HepG2 (cell line): ENCODE measurements around the gene MRPS14. TPM values are rescaled to one million over a fixed set of nuclear protein-coding genes. Genes with fewer than 3 reads are reported as not detected.

Experiments used
- DZIP1 ChIP-seq: sonication (generic); formaldehyde crosslinking; IDR thresholded peaks from 2 replicates; pipeline ENCODE4 v1.5.0; 2020; ENCODE audit warnings: mild to moderate bottlenecking, missing genetic modification reagents
- GTF2F1 ChIP-seq: fragments of 150-350 bp; IDR thresholded peaks from 2 replicates; pipeline ENCODE4 v1.6.1; 2014; ENCODE audit warnings: low read length
- KLF13 ChIP-seq: sonication (generic); formaldehyde crosslinking; IDR thresholded peaks from 2 replicates; pipeline ENCODE4 v1.4.0; 2020; ENCODE audit warnings: mild to moderate bottlenecking, missing genetic modification reagents
- KLF15 ChIP-seq: sonication (generic); formaldehyde crosslinking; IDR thresholded peaks from 2 replicates; pipeline ENCODE4 v1.8.1; 2023; ENCODE audit warnings: borderline replicate concordance, mild to moderate bottlenecking, inconsistent platforms, missing genetic modification reagents, mixed read lengths
- TFAP4 ChIP-seq: sonication (generic); IDR thresholded peaks from 2 replicates; pipeline ENCODE4 v1.6.1; 2016; ENCODE audit warnings: low read depth, borderline replicate concordance
- U2AF1 ChIP-seq: fragments of 200-400 bp; formaldehyde crosslinking; optimal IDR thresholded peaks from 2 replicates; pipeline ENCODE3; 2017; ENCODE audit warnings: mild to moderate bottlenecking, low read depth, low read length
- ZBTB14 ChIP-seq: sonication (generic); formaldehyde crosslinking; IDR thresholded peaks from 2 replicates; pipeline ENCODE4 v1.4.0; 2020; ENCODE audit warnings: missing genetic modification reagents
- ZFYVE20 ChIP-seq: sonication (generic); formaldehyde crosslinking; IDR thresholded peaks from 2 replicates; pipeline ENCODE4 v1.8.0; 2023; ENCODE audit warnings: low read depth, mild to moderate bottlenecking, moderate library complexity, missing genetic modification reagents, borderline replicate concordance
- ZNF205 ChIP-seq: IDR thresholded peaks from 2 replicates; pipeline ENCODE4 v1.6.1; 2018; ENCODE audit warnings: missing biosample characterization, missing genetic modification reagents
- ZNF224 ChIP-seq: sonication (generic); formaldehyde crosslinking; IDR thresholded peaks from 2 replicates; pipeline ENCODE4 v1.5.0; 2020; ENCODE audit warnings: mild to moderate bottlenecking, missing genetic modification reagents
- ZNF274 ChIP-seq: sonication (generic); formaldehyde crosslinking; IDR thresholded peaks from 2 replicates; pipeline ENCODE4 v1.5.1; 2020; ENCODE audit warnings: mild to moderate bottlenecking, missing genetic modification reagents
- ZNF607 ChIP-seq: sonication (generic); formaldehyde crosslinking; IDR thresholded peaks from 2 replicates; pipeline ENCODE4 v1.5.1; 2020; ENCODE audit warnings: missing genetic modification reagents, mild to moderate bottlenecking, borderline replicate concordance
- ZNF615 ChIP-seq: sonication (generic); formaldehyde crosslinking; IDR thresholded peaks from 2 replicates; pipeline ENCODE4 v1.5.0; 2020; ENCODE audit warnings: mild to moderate bottlenecking, missing genetic modification reagents, borderline replicate concordance
- ZNF672 ChIP-seq: sonication (generic); formaldehyde crosslinking; IDR thresholded peaks from 2 replicates; pipeline ENCODE4 v1.8.1; 2022; ENCODE audit warnings: missing genetic modification reagents
- ZNF678 ChIP-seq: sonication (generic); formaldehyde crosslinking; IDR thresholded peaks from 2 replicates; pipeline ENCODE4 v1.4.0; 2020; ENCODE audit warnings: mild to moderate bottlenecking, missing genetic modification reagents
- ZNF891 ChIP-seq: sonication (generic); formaldehyde crosslinking; IDR thresholded peaks from 2 replicates; pipeline ENCODE4 v1.5.0; 2020; ENCODE audit warnings: mild to moderate bottlenecking, missing genetic modification reagents
- ZSCAN20 ChIP-seq: sonication (generic); formaldehyde crosslinking; IDR thresholded peaks from 2 replicates; pipeline ENCODE4 v1.4.0; 2020; ENCODE audit warnings: missing genetic modification reagents, mild to moderate bottlenecking, borderline replicate concordance
- polyA plus RNA-seq, 8 experiments: library from polyadenylated mRNA; depleted of rRNA in 3 of 8; stranded (reverse) in 7 of 8; unstranded in 1 of 8; fragments of >200 nt; fragmentation: Illumina TruSeq in 4 of 8; extraction: Trizol in 4 of 8; gene quantifications; 2 replicates each; pipeline versions ENCODE4 v1.2.1 to v1.2.3, GENCODE V29; 2011 to 2016; ENCODE audit warnings: low read depth in 4 of 8, missing spikeins in 1 of 8, mixed read lengths in 1 of 8; ENCODE audit not compliant: insufficient read depth in 1 of 8
- total RNA-seq, 5 experiments: library from RNA; depleted of rRNA; stranded (reverse); fragments of >200 nt; fragmentation: Illumina TruSeq; extraction: Trizol; gene quantifications; 2 replicates each; pipeline ENCODE4 v1.2.3, GENCODE V29; 2016; ENCODE audit warnings: low read depth in 1 of 5
- TF ChIP-seq, protein P1 (sequence below): sonication (generic); formaldehyde crosslinking; IDR thresholded peaks from 2 replicates; pipeline ENCODE4 v1.4.0; 2020; ENCODE audit warnings: missing genetic modification reagents
- TF ChIP-seq, protein P2 (sequence below): sonication (generic); formaldehyde crosslinking; conservative IDR thresholded peaks from 2 replicates; pipeline ENCODE4 v1.4.0; 2020; ENCODE audit warnings: missing genetic modification reagents

MRPS14 gene
- total and polyA plus RNA-seq, 2 of the 13 experiments (the other 11 are each of a cell fraction or from before 2014, with no cell fraction given) = 36.6 to 43.2 TPM

DNA sequence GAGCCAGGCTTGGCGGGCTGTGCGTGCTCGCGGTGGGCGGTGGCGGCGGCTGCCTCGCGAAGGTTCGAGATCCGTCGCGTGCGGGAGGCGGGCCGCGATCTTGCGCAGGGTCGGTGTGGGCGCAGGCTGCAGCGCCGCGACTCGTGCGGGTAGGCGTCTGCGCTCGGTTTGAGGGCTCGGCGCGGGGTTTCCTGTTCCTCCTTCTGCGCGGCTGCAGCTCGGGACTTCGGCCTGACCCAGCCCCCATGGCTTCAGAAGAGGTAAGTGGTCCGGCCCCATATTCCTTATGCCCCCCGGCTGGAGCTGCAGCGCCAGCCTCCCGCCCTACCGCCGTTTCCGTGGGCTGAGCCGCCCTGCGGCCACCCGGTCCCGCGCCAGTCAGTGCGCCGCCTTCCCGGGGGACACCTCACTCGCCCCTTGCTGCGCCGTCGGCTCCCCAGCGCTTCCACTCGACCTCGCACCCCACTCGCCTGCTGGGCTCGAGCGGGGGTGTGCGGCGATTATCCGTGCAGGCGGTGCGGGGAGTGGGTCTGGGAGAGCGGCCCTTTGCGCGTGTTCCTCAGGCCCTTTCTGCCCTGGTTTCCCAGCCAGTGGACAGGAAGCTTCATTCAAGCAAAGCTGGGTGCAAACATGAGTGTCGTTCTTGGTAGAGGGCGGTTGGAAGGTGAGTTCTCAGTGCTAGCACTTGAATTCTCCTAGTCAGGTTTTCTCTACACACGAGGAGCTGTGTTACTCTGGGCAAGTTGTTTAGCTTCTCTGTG, 23.1 kb downstream of the MRPS14 start, which contains the start of gene CACYBP (continued):
- 0 out of 2 replicates have a peak, but pooled peaks have one; percentile 2 for TF ChIP-seq TFAP4
- peak; percentile 80; the same call in 1 of the 2 replicates for TF ChIP-seq KLF13 (CRISPR knock-in tag)
- TF ChIP-seq, protein P1, sequence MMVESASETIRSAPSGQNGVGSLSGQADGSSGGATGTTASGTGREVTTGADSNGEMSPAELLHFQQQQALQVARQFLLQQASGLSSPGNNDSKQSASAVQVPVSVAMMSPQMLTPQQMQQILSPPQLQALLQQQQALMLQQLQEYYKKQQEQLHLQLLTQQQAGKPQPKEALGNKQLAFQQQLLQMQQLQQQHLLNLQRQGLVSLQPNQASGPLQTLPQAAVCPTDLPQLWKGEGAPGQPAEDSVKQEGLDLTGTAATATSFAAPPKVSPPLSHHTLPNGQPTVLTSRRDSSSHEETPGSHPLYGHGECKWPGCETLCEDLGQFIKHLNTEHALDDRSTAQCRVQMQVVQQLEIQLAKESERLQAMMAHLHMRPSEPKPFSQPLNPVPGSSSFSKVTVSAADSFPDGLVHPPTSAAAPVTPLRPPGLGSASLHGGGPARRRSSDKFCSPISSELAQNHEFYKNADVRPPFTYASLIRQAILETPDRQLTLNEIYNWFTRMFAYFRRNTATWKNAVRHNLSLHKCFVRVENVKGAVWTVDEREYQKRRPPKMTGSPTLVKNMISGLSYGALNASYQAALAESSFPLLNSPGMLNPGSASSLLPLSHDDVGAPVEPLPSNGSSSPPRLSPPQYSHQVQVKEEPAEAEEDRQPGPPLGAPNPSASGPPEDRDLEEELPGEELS (CRISPR knock-in tag) = peak; percentile 33; the same call in 1 of the 2 replicates
- peak; percentile 96 for TF ChIP-seq DZIP1
- TF ChIP-seq ZSCAN20 (CRISPR knock-in tag) = peak; percentile 81; the same call in 1 of the 2 replicates
- TF ChIP-seq KLF15 (CRISPR knock-in tag) = peak; percentile 88; the same call in 1 of the 2 replicates
- peak; percentile 71 for TF ChIP-seq ZNF274 (CRISPR knock-in tag)
- TF ChIP-seq ZBTB14 (CRISPR knock-in tag) = 0 out of 2 replicates have a peak, but pooled peaks have one; percentile 18
- peak; percentile 22 for TF ChIP-seq U2AF1
- TF ChIP-seq ZNF205 = peak; percentile 34; the same call in 1 of the 2 replicates
- peak; percentile 93 for TF ChIP-seq ZFYVE20 (CRISPR knock-in tag)
- peak; percentile 86; the same call in 1 of the 2 replicates for TF ChIP-seq ZNF615
- TF ChIP-seq ZNF678 (CRISPR knock-in tag) = peak; percentile 97
- TF ChIP-seq ZNF891 = peak; percentile 94
- no peak for TF ChIP-seq GTF2F1
- TF ChIP-seq ZNF607 (CRISPR knock-in tag) = peak; percentile 73
- peak; percentile 90; the same call in 1 of the 2 replicates for TF ChIP-seq ZNF224 (CRISPR knock-in tag)
- TF ChIP-seq ZNF672 = peak; percentile 77; the same call in 1 of the 2 replicates
- TF ChIP-seq, protein P2, sequence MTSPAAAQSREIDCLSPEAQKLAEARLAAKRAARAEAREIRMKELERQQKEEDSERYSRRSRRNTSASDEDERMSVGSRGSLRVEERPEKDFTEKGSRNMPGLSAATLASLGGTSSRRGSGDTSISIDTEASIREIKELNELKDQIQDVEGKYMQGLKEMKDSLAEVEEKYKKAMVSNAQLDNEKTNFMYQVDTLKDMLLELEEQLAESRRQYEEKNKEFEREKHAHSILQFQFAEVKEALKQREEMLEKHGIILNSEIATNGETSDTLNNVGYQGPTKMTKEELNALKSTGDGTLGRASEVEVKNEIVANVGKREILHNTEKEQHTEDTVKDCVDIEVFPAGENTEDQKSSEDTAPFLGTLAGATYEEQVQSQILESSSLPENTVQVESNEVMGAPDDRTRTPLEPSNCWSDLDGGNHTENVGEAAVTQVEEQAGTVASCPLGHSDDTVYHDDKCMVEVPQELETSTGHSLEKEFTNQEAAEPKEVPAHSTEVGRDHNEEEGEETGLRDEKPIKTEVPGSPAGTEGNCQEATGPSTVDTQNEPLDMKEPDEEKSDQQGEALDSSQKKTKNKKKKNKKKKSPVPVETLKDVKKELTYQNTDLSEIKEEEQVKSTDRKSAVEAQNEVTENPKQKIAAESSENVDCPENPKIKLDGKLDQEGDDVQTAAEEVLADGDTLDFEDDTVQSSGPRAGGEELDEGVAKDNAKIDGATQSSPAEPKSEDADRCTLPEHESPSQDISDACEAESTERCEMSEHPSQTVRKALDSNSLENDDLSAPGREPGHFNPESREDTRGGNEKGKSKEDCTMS = no peak
